K562 (cell line): ENCODE data around the gene SACM1L. TPM values are rescaled to one million over a fixed set of nuclear protein-coding genes. Genes with fewer than 3 reads are reported as not detected.

ENCODE experiments used
- ATF1 ChIP-seq, 2 experiments: fragments of 450-650 bp in 1 of 2; IDR thresholded peaks; 2 replicates each; pipeline ENCODE4 v1.6.1; 2016; ENCODE audit warnings: missing compliant biosample characterization in 1 of 2, missing genetic modification characterization in 1 of 2
- ATF3 ChIP-seq, 2 experiments: fragments of 450-650 bp in 1 of 2; sonication (generic) in 1 of 2; formaldehyde crosslinking in 1 of 2; IDR thresholded peaks in 1 of 2; conservative IDR thresholded peaks in 1 of 2; 2 replicates each; pipeline versions ENCODE4 v1.6.1 to v1.8.1; 2016 to 2023; ENCODE audit warnings: mild to moderate bottlenecking in 2 of 2, moderate library complexity in 2 of 2, inconsistent platforms in 1 of 2, missing genetic modification reagents in 1 of 2
- BACH1 ChIP-seq: fragments of 200-800 bp; sonication (Bioruptor generic); IDR thresholded peaks from 2 replicates; pipeline ENCODE4 v1.6.1; 2016; ENCODE audit warnings: missing genetic modification characterization, missing compliant biosample characterization
- BRF2 ChIP-seq: IDR thresholded peaks from 3 replicates; pipeline ENCODE4 v1.6.1; 2011; ENCODE audit warnings: borderline replicate concordance, mild to moderate bottlenecking; ENCODE audit not compliant: insufficient read length, insufficient read depth
- CBFA2T2 ChIP-seq: fragments of 450-650 bp; conservative IDR thresholded peaks from 2 replicates; pipeline ENCODE4 v1.6.1; 2017; ENCODE audit warnings: mild to moderate bottlenecking
- CTCFL ChIP-seq: IDR thresholded peaks from 2 replicates; pipeline ENCODE4 v1.6.1; 2011; ENCODE audit warnings: borderline replicate concordance, low read depth, mild to moderate bottlenecking, moderate library complexity, low read length; ENCODE audit not compliant: insufficient read depth, poor library complexity, severe bottlenecking
- FOXP4 ChIP-seq: sonication (generic); formaldehyde crosslinking; IDR thresholded peaks from 2 replicates; pipeline ENCODE4 v1.8.0; 2022; ENCODE audit warnings: mild to moderate bottlenecking, missing genetic modification reagents, borderline replicate concordance
- MNT ChIP-seq, 2 experiments: fragments of 450-650 bp; conservative IDR thresholded peaks; 2 replicates each; pipeline ENCODE4 v1.6.1; 2017; ENCODE audit warnings: mild to moderate bottlenecking in 2 of 2, moderate library complexity in 2 of 2
- PRMT5 ChIP-seq: sonication (generic); formaldehyde crosslinking; IDR thresholded peaks from 2 replicates; pipeline ENCODE4 v1.5.0; 2020; ENCODE audit warnings: missing genetic modification reagents
- SOX6 ChIP-seq: fragments of 450-650 bp; IDR thresholded peaks from 2 replicates; pipeline ENCODE4 v1.6.1; 2014; ENCODE audit warnings: mild to moderate bottlenecking
- SREBF2 ChIP-seq: sonication (generic); formaldehyde crosslinking; IDR thresholded peaks from 2 replicates; pipeline ENCODE4 v1.4.0; 2020; ENCODE audit warnings: mild to moderate bottlenecking, missing genetic modification reagents
- ZBTB34 ChIP-seq: fragments of 250-450 bp; sonication (Bioruptor Pico); IDR thresholded peaks from 2 replicates; pipeline ENCODE4 v1.8.0; 2021; ENCODE audit warnings: mild to moderate bottlenecking, moderate library complexity
- ZNF175 ChIP-seq: fragments of 200-800 bp; sonication (Bioruptor generic); IDR thresholded peaks from 2 replicates; pipeline ENCODE4 v1.6.1; 2016; ENCODE audit warnings: low read depth, mild to moderate bottlenecking, missing genetic modification characterization, missing compliant biosample characterization
- ZNF444 ChIP-seq: fragments of 250-450 bp; sonication (Bioruptor Pico); IDR thresholded peaks from 2 replicates; pipeline ENCODE4 v1.4.0; 2020; ENCODE audit warnings: mild to moderate bottlenecking, moderate library complexity
- ZNF589 ChIP-seq: fragments of 200-800 bp; sonication (Bioruptor generic); IDR thresholded peaks from 2 replicates; pipeline ENCODE4 v1.6.1; 2016; ENCODE audit warnings: low read depth, missing genetic modification characterization, missing compliant biosample characterization
- ZNF766 ChIP-seq: fragments of 200-800 bp; sonication (Bioruptor generic); conservative IDR thresholded peaks from 2 replicates; pipeline ENCODE4 v1.6.1; 2016; ENCODE audit warnings: missing genetic modification characterization, missing compliant biosample characterization
- ZNF778 ChIP-seq: fragments of 450-650 bp; formaldehyde crosslinking; IDR thresholded peaks from 2 replicates; pipeline ENCODE4 v1.4.0; 2020; ENCODE audit warnings: mild to moderate bottlenecking, moderate library complexity
- ZNF785 ChIP-seq: fragments of 250-450 bp; sonication (Bioruptor Pico); IDR thresholded peaks from 2 replicates; pipeline ENCODE4 v1.4.0; 2020; ENCODE audit warnings: mild to moderate bottlenecking
- polyA plus RNA-seq, 8 experiments: library from polyadenylated mRNA; depleted of rRNA in 4 of 8; stranded (reverse) in 5 of 8; unstranded in 3 of 8; fragments of >200 nt; fragmentation: Nextera tagmentation in 2 of 8; fragmentation: Illumina TruSeq in 1 of 8; extraction: Ambion mirVana in 2 of 8; extraction: Trizol in 1 of 8; gene quantifications; 2 replicates each; pipeline versions ENCODE4 v1.2.1 to v1.2.3, GENCODE V29; 2011 to 2014; ENCODE audit warnings: inconsistent platforms in 1 of 8, missing spikeins in 1 of 8
- total RNA-seq, 7 experiments: library from RNA; depleted of rRNA in 6 of 7; stranded (reverse); fragments of >200 nt in 6 of 7; fragmentation: Illumina TruSeq in 2 of 7; extraction: Trizol in 2 of 7; gene quantifications; 2 replicates each; pipeline versions ENCODE4 v1.2.1 to v1.2.3, GENCODE V29; 2011 to 2021; ENCODE audit warnings: low replicate concordance in 1 of 7

The SACM1L gene
- total and polyA plus RNA-seq, 9 of the 15 experiments (the other 6 are each of a cell fraction or from before 2014, with no cell fraction given): 25.7 to 67.2 (median 40.3) TPM

GRCh38 chr3:45665101-45665572 is 24.1 kb upstream of the SACM1L start (continued):
- TF ChIP-seq CBFA2T2 (no peak), ZNF444 (no peak), ZNF589 (CRISPR knock-in tag) (peak; percentile 39; the same call in 1 of the 2 replicates), ZNF778 (CRISPR knock-in tag) (no peak), PRMT5 (CRISPR knock-in tag) (no peak), BRF2 (no peak), ZNF785 (CRISPR knock-in tag) (no peak), ATF1 (CRISPR knock-in tag; IDR thresholded peaks at IDR 0.05) (no peak), ATF1 (tag; IDR thresholded peaks at IDR 0.05) (no peak), SREBF2 (CRISPR knock-in tag) (no peak), ATF3 (IDR thresholded peaks at IDR 0.05) (no peak), ATF3 (CRISPR knock-in tag; conservative IDR thresholded peaks at IDR 0.05) (no peak), BACH1 (tag) (no peak), ZNF766 (no peak), ZBTB34 (CRISPR knock-in tag) (no peak), CTCFL (peak; percentile 16), SOX6 (peak; percentile 49; the same call in 1 of the 2 replicates), ZNF175 (CRISPR knock-in tag) (no peak), MNT (conservative IDR thresholded peaks at IDR 0.05) (0 out of 4 replicates have a peak, but pooled peaks of 1 of the 2 experiments have one; percentile 19), FOXP4 (CRISPR knock-in tag) (no peak)
